CD14-positive monocyte (primary cell): ENCODE measurements around the gene RAB27B. TPM values are rescaled to one million over a fixed set of nuclear protein-coding genes. Genes with fewer than 3 reads are reported as not detected.

Experiments
- DNase-seq, 3 donors: peaks; one replicate each; pipeline ENCODE4 v3.0.0-alpha.2; 2011 to 2022
- H2AFZ ChIP-seq: 2 replicates; pipeline ENCODE4 v1.6.0; 2012; ENCODE audit warnings: mild to moderate bottlenecking, low read depth, low read length, inconsistent platforms; ENCODE audit not compliant: insufficient read depth, poor library complexity, severe bottlenecking
- H3K27ac ChIP-seq, 2 donors: 1 replicate in 1 of 2; 2 replicates in 1 of 2; pipeline ENCODE4 v1.5.1; 2012 to 2013; ENCODE audit warnings: low read length in 2 of 2, control low read depth in 1 of 2, inconsistent platforms in 1 of 2, low read depth in 1 of 2, mild to moderate bottlenecking in 1 of 2
- H3K27me3 ChIP-seq, 2 donors: one replicate each; pipeline versions ENCODE4 v1.6.0 to v1.6.1; 2011 to 2013; ENCODE audit warnings: low read length in 2 of 2; ENCODE audit not compliant: control insufficient read depth in 2 of 2, insufficient read depth in 2 of 2
- H3K36me3 ChIP-seq, 2 donors: replicated peaks in 1 of 2; 1 replicate in 1 of 2; 2 replicates in 1 of 2; pipeline versions ENCODE4 v1.5.1 to v1.6.1; 2012 to 2013; ENCODE audit warnings: low read length in 2 of 2, control low read depth in 1 of 2, inconsistent platforms in 1 of 2, mild to moderate bottlenecking in 1 of 2; ENCODE audit not compliant: insufficient read depth in 2 of 2, control insufficient read depth in 1 of 2
- H3K4me1 ChIP-seq, 2 donors: 1 replicate in 1 of 2; 2 replicates in 1 of 2; pipeline versions ENCODE4 v1.5.1 to v1.6.1; 2012 to 2013; ENCODE audit warnings: low read length in 2 of 2, control low read depth in 1 of 2, inconsistent platforms in 1 of 2, mild to moderate bottlenecking in 1 of 2, moderate library complexity in 1 of 2; ENCODE audit not compliant: insufficient read depth in 2 of 2, control insufficient read depth in 1 of 2
- H3K4me2 ChIP-seq: replicated peaks from 2 replicates; pipeline ENCODE3; 2012; ENCODE audit warnings: low read length, moderate library complexity, mild to moderate bottlenecking; ENCODE audit not compliant: poor library complexity, severe bottlenecking; ENCODE audit errors: extremely low read depth
- H3K4me3 ChIP-seq, 3 experiments: fragments of 200-600 bp in 1 of 3; sonication (generic) in 1 of 3; replicated peaks in 1 of 3; 1 replicate in 2 of 3; 2 replicates in 1 of 3; pipeline ENCODE4 v1.5.1; 2011 to 2013; ENCODE audit warnings: low read length in 3 of 3, mild to moderate bottlenecking in 3 of 3, control low read depth in 2 of 3, low read depth in 2 of 3, inconsistent platforms in 1 of 3, moderate library complexity in 1 of 3
- H3K79me2 ChIP-seq: 2 replicates; pipeline ENCODE4 v1.6.0; 2012; ENCODE audit warnings: mild to moderate bottlenecking, control low read depth, inconsistent platforms, low read length, moderate library complexity; ENCODE audit not compliant: insufficient read depth
- H3K9ac ChIP-seq: 2 replicates; pipeline ENCODE4 v1.6.0; 2017; ENCODE audit warnings: low read length, mild to moderate bottlenecking; ENCODE audit not compliant: insufficient read depth, poor library complexity, severe bottlenecking
- H3K9me3 ChIP-seq, 2 donors: replicated peaks in 1 of 2; 1 replicate in 1 of 2; 2 replicates in 1 of 2; pipeline versions ENCODE4 v1.5.1 to v1.6.1; 2012 to 2013; ENCODE audit warnings: low read length in 2 of 2, control low read depth in 1 of 2; ENCODE audit not compliant: control insufficient read depth in 1 of 2, insufficient read depth in 1 of 2
- H4K20me1 ChIP-seq: 2 replicates; pipeline ENCODE4 v1.6.0; 2012; ENCODE audit warnings: mild to moderate bottlenecking, low read length, control low read depth, moderate library complexity; ENCODE audit not compliant: insufficient read depth
- H3K27ac Mint-ChIP-seq, 7 donors: one replicate each; pipeline ENCODE4 v1.8.0; 2020; ENCODE audit warnings: mild to moderate bottlenecking in 7 of 7, mixed read lengths in 7 of 7, moderate library complexity in 6 of 7, inconsistent platforms in 2 of 7
- H3K27me3 Mint-ChIP-seq, 3 donors: one replicate each; pipeline ENCODE4 v1.8.0; 2021 to 2022; ENCODE audit warnings: low read depth in 3 of 3, mild to moderate bottlenecking in 3 of 3, mixed read lengths in 3 of 3, moderate library complexity in 3 of 3, inconsistent platforms in 1 of 3
- H3K36me3 Mint-ChIP-seq, 2 donors: one replicate each; pipeline ENCODE4 v1.8.0; 2020; ENCODE audit warnings: mixed read lengths in 2 of 2, inconsistent platforms in 1 of 2, mild to moderate bottlenecking in 1 of 2
- H3K4me1 Mint-ChIP-seq: one replicate; pipeline ENCODE4 v1.8.0; 2020; ENCODE audit warnings: mild to moderate bottlenecking, mixed read lengths
- H3K4me3 Mint-ChIP-seq, 2 donors: one replicate each; pipeline ENCODE4 v1.8.0; 2020; ENCODE audit warnings: mild to moderate bottlenecking in 2 of 2, mixed read lengths in 2 of 2, moderate library complexity in 1 of 2
- H3K9me3 Mint-ChIP-seq, 7 donors: one replicate each; pipeline ENCODE4 v1.8.0; 2020 to 2022; ENCODE audit warnings: mixed read lengths in 7 of 7, mild to moderate bottlenecking in 6 of 7, moderate library complexity in 6 of 7, inconsistent platforms in 2 of 7
- CTCF ChIP-seq: fragments of 200-600 bp; IDR thresholded peaks from one replicate; pipeline ENCODE4 v1.8.0; 2022; ENCODE audit warnings: antibody characterized with exemption, mild to moderate bottlenecking
- WGBS: methylation state at CpG from one replicate; pipeline ENCODE4 v1.1.5; 2013; ENCODE audit warnings: missing lambda C conversion rate; ENCODE audit not compliant: insufficient coverage; 5-methylcytosine and 5-hydroxymethylcytosine counted together
- intact Hi-C, 2 donors: fragments of 100-400 bp; cut with micrococcal nuclease; formaldehyde crosslinking; loops; one replicate each; pipeline versions ENCODE4 v1.15.0 to v1.15.1; 2023
- polyA plus RNA-seq, 3 donors: library from polyadenylated mRNA; depleted of rRNA in 1 of 3; unstranded in 2 of 3; stranded (reverse) in 1 of 3; fragments of 300-500 nt in 2 of 3; fragments of >200 nt in 1 of 3; fragmentation: Illumina TruSeq in 2 of 3; gene quantifications; 1 replicate in 2 of 3; 2 replicates in 1 of 3; pipeline ENCODE4 v1.2.3, GENCODE V29; 2012 to 2021

Gene RAB27B
- polyA plus RNA-seq, 3 donors: 0.11 to 0.13 TPM; not detected in 1

- Histone ChIP-seq H3K4me1 (no peaks in the 10 kb centered on the region), H2AFZ (no peak overlapping the region), H3K27ac (no peak overlapping the region), H3K4me2 (no peak overlapping the region), H3K36me3 (no peaks in the 10 kb centered on the region), H3K79me2 (no peaks in the 10 kb centered on the region), H3K4me3 (no peak overlapping the region), H3K9ac (no peak overlapping the region), H3K9me3 (no peaks in the 10 kb centered on the region), H4K20me1 (no peaks in the 10 kb centered on the region), H3K27me3 (no peaks in the 10 kb centered on the region)
- no peak for DNase-seq
- Mint-ChIP-seq H3K36me3 (no peaks in the 10 kb centered on the region), H3K9me3 (peaks cover 0 to 2% (median 0%) of the 10 kb centered on the region in 7 donors), H3K4me3 (no peak overlapping the region), H3K4me1 (peaks cover 12% of the 10 kb centered on the region), H3K27me3 (peaks cover 0 to 3% (median 2%) of the 10 kb centered on the region in 3 donors), H3K27ac (no peak overlapping the region)
- WGBS: no CpG with 5 or more reads among the region's 1 CpG
- no peak for TF ChIP-seq CTCF
- intact Hi-C loops: no loop called here
Observed at GRCh38 chr18:54801374-54801773, 26.9 kb upstream of the RAB27B start.

- Histone ChIP-seq H3K4me1 (no peaks in the 10 kb centered on the region), H3K36me3 (no peaks in the 10 kb centered on the region), H3K4me3 (no peak overlapping the region), H3K79me2 (no peaks in the 10 kb centered on the region), H3K9me3 (no peaks in the 10 kb centered on the region), H4K20me1 (no peaks in the 10 kb centered on the region), H3K27me3 (no peaks in the 10 kb centered on the region), H3K27ac (no peak overlapping the region), H3K4me2 (no peak overlapping the region), H2AFZ (no peak overlapping the region), H3K9ac (no peak overlapping the region)
- Mint-ChIP-seq H3K4me1 (peaks cover 12% of the 10 kb centered on the region), H3K27ac (no peak overlapping the region), H3K27me3 (no peaks in the 10 kb centered on the region), H3K36me3 (no peaks in the 10 kb centered on the region), H3K4me3 (no peak overlapping the region), H3K9me3 (peaks cover 0 to 2% (median 0%) of the 10 kb centered on the region in 7 donors)
- intact Hi-C loops: no loop called here
- no peak for TF ChIP-seq CTCF
- no peak for DNase-seq
- no CpG with 5 or more reads among the region's 2 CpGs for WGBS
Observed at GRCh38 chr18:54802178-54802577, 26.1 kb upstream of the RAB27B start.
